Skin epidermis (tissue), 12 donors: ENCODE measurements around the gene CRMP1.
"Not testable (repeated sequence)": the region's sequence is repeated elsewhere in the genome, so short reads cannot be mapped to it uniquely, and the experiment has no call there.

Experiments
- H3K27ac ChIP-seq, 21 experiments: fragments of 200-600 bp; sonication (generic) in 11 of 21; one replicate each; pipeline ENCODE4 v1.5.0; 2020; ENCODE audit warnings: mild to moderate bottlenecking in 3 of 21, inconsistent platforms in 2 of 21, moderate library complexity in 2 of 21
- H3K4me3 ChIP-seq, 7 experiments: fragments of 200-600 bp; sonication (generic) in 2 of 7; one replicate each; pipeline ENCODE4 v1.5.0; 2020; ENCODE audit warnings: inconsistent platforms in 2 of 7, mild to moderate bottlenecking in 2 of 7, moderate library complexity in 1 of 7

Gene CRMP1

DNA sequence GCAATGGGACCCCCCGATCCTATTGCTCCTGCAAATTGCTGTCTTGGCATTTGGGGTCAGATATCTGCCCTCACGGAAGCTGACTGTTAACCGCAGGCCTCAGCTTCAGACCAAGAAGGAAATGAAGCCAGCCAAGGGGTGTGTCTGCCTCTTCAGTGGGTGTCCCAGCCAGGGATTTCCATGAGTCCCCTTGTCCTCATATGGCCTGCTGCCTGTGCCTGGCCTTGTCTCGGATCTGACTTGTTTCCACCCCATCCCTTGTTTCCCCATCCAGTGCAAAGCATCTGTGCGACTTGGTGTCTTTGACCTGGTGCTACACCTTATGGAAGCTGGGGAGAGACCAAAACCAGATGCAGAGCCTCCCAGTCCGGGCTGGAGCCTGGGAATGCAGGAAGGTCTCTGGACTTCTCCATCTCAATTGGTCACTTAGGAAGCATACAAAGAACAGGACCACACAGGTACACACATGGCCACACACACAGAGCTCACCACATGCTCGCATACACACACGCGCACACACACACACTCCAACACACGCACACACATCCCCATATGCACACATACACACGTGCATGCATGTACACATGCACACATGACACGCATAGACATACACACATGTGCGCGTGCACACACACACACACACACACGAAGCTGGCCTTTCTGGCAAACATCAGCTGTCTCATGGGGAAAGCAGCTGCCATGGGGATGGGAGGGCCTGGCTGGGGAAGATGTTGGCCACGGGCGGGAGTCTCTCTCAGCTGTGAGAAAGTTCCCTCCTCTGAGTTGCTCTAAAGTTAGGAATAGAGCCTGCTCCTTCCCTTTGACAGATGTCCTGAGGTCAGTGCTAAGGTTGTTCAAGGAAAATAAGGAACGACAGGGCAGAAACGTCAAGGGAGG lies 65.5 kb downstream of the CRMP1 start:
- Histone ChIP-seq H3K4me3 (no peak overlapping the region), H3K27ac (no peak overlapping the region)

DNA sequence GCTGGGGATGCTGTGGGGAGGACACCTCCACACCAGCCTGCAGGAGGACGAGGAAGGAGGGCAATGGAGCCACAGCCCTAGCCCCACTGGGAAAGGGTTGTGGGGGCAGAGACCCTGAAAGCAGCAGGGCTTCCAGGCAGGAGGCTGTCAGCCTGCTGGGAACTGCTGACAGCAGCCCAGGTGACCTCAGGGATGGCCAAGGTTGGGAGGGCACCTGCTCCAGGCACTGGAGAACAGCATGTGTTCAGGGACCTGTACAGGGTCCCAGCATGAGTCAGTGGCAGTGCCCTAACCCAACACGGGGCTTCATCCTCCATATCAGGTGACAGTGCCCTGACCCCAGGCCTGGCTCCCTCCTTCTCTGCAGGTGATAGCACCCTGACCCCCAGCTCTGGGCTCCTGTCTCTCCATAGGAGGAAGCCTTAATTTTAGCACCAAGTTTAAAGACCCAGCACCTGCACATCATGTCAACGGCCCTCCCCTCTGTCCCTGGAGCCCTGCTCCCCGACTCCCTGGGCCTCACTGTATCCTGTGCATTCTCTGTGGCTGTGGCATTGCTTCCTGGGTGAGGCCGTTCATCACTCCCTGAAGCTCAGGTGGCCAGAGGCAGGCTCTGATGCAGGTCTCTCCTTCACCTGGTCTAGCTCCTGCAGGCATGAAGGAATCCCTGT lies 66.3 kb downstream of the CRMP1 start:
- no peak overlapping the region for H3K27ac ChIP-seq
- H3K4me3 ChIP-seq, result no peak overlapping the region

GRCh38 chr4:5825321-5826041 lies 67.4 kb downstream of the CRMP1 start:
- Histone ChIP-seq H3K4me3 (no peak overlapping the region), H3K27ac (no peak overlapping the region)

GRCh38 chr4:5824635-5825034 lies 68.3 kb downstream of the CRMP1 start:
- H3K4me3 ChIP-seq, result no peak overlapping the region
- H3K27ac ChIP-seq, result no peak overlapping the region

DNA sequence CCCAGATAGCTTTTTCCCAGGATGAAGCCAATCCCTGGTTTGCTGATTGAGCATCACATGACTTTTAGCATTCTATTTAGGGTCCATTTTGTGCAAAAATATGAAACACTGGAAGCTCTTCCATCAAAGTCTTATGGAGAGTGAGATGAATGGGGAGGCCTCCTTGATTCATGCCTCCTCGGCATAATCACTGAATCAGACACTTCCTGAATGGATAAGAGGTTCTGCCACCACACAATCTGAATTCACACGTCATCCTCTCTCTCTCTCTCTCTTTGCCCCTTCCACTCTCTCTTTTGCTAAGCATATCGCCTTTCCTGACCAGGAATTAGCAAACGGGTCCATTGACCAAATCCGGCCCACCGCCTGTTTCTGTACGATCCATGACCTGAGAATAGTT lies 68.7 kb downstream of the CRMP1 start:
- no peak overlapping the region for H3K27ac ChIP-seq
- H3K4me3 ChIP-seq, result no peak overlapping the region

GRCh38 chr4:5823542-5824211 lies 69.2 kb downstream of the CRMP1 start:
- H3K27ac ChIP-seq, result no peak overlapping the region
- H3K4me3 ChIP-seq, result no peak overlapping the region

GRCh38 chr4:5822619-5823018 lies 70.3 kb downstream of the CRMP1 start:
- H3K4me3 ChIP-seq, result no peak overlapping the region
- H3K27ac ChIP-seq, result no peak overlapping the region

DNA sequence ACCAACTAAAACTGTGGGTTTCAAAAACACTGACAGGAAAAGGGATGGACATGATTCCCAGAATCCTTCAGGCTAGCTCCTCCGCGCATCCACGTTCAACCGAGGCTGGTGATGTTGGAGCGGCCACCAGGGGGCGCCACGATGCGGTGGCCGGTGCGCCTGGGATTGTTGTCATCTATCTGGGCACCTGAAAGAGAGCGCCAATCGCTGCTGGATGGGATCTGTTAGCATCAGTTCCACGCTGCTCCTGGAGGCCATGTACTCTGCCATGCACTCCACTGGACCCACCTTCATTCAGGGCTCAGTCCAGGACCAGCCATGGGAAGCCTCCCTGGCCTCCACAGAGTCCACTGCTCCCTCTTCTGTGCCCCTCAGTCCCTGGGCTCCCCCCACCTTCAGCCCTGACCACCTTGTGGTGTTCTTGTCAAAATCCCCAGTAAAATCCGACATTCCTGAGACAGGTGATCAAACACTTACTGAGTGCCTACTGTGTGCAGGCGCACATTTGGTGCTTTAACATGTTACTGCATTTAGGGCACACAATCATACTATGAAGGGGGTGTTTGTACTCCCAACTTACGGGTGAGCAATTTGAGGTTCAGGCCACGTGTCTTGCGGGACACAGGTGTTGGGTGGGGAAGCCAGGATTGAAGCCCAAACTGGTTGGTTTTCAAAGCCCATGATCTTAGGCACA lies 71.1 kb downstream of the CRMP1 start:
- no peak overlapping the region for H3K4me3 ChIP-seq
- no peak overlapping the region for H3K27ac ChIP-seq

DNA sequence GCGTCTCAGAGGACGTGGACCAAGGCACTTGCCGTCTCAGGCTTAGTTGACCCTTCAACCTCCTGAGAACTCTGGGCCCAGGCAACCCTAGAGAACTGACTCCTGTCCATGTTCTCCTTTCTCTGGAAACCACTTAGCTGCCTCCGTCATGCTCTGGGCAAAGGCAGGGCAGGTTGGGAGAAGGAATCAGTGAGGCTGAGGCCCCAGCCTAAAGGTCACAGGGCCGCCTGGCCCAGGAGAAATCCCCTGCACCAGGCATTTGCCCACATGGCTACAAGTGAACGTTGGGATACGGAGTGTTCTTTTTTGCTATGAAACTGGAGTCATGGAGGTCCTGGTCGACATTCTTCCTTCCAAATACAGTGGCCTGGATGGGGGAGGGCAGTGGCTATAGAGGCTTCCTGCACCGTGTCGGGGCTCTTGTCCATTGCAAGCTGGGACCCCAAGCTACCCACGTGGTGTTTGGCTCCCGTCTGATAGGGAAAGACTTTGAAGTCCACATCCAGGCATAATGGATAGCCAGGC lies 76.0 kb downstream of the CRMP1 start:
- Histone ChIP-seq H3K4me3 (no peak overlapping the region), H3K27ac (no peak overlapping the region)

DNA sequence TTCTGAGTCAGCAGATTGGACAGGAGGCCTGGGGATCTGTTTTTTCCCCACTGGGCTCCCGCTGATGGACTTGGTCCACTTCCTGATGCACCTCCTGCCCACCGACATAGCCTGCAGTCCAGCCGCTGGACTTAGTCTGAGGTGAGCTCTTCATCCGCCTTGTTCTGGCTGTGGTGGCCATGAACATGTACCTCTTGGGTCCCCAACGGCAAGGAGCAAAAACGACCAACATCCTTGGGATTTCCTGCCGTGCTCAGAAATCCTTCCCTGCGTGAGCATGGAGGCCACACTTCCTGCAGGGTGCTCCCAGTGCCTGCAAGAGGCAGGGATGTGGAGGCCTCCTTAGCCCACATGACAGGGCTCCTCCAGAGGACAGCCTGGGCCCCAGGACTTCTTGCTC lies 76.8 kb downstream of the CRMP1 start:
- H3K27ac ChIP-seq, result no peak overlapping the region
- no peak overlapping the region for H3K4me3 ChIP-seq

- Histone ChIP-seq H3K4me3 (no peak overlapping the region), H3K27ac (no peak overlapping the region)
Measured at GRCh38 chr4:5815641-5816040, 77.2 kb downstream of the CRMP1 start.

GRCh38 chr4:5814421-5814820 lies 78.5 kb downstream of the CRMP1 start:
- no peak overlapping the region for H3K4me3 ChIP-seq
- no peak overlapping the region for H3K27ac ChIP-seq

GRCh38 chr4:5813882-5814255 lies 79.0 kb downstream of the CRMP1 start:
- no peak overlapping the region for H3K4me3 ChIP-seq
- H3K27ac ChIP-seq, result no peak overlapping the region

GRCh38 chr4:5812506-5813229 lies 80.2 kb downstream of the CRMP1 start:
- Histone ChIP-seq H3K4me3 (no peak overlapping the region), H3K27ac (no peak overlapping the region)

GRCh38 chr4:5812057-5812456 lies 80.8 kb downstream of the CRMP1 start:
- not testable (repeated sequence) for H3K27ac ChIP-seq

GRCh38 chr4:5810770-5811430 lies 82.0 kb downstream of the CRMP1 start:
- no peak overlapping the region for H3K27ac ChIP-seq
- H3K4me3 ChIP-seq, result no peak overlapping the region

More at GRCh38 chr4:5812057-5812456, 80.8 kb downstream of the CRMP1 start:
- not testable (repeated sequence) for H3K4me3 ChIP-seq

- Histone ChIP-seq H3K4me3 (no peak overlapping the region), H3K27ac (no peak overlapping the region)
Measured at GRCh38 chr4:5810151-5810550, 82.7 kb downstream of the CRMP1 start.

- no peak overlapping the region for H3K27ac ChIP-seq
Measured at GRCh38 chr4:5809216-5809776, 83.6 kb downstream of the CRMP1 start.

More at GRCh38 chr4:5809216-5809776, 83.6 kb downstream of the CRMP1 start:
- H3K4me3 ChIP-seq, result no peak overlapping the region
